Activated CD8-positive, alpha-beta T cell treated with anti-CD3 and anti-CD28 coated beads for 36 hours (primary cell): ENCODE data around the gene HLF. TPM values are rescaled to one million over a fixed set of nuclear protein-coding genes. Genes with fewer than 3 reads are reported as not detected.

ENCODE experiments used
- ATAC-seq: fragments of 200-7000 bp; cut with Tn5 transposase; one replicate; pipeline ENCODE4 v1.10.0; 2021; ENCODE audit warnings: mild to moderate bottlenecking, moderate library complexity
- CTCF ChIA-PET: fragments of 350-600 bp; sonication (Branson Sonifier 250); formaldehyde crosslinking; loops from one replicate; lab custom pipeline; 2021; ENCODE audit warnings: antibody characterized with exemption; lab: Charles Lee
- POLR2A ChIA-PET: fragments of 350-600 bp; sonication (Branson Sonifier 250); formaldehyde crosslinking; loops from one replicate; lab custom pipeline; 2021; ENCODE audit warnings: antibody characterized with exemption; lab: Charles Lee
- DNase-seq: peaks from one replicate; pipeline ENCODE4 v3.0.0-alpha.2; 2020
- H3K27ac Mint-ChIP-seq: one replicate; pipeline ENCODE4 v1.8.0; 2021; ENCODE audit warnings: mild to moderate bottlenecking, mixed read lengths
- H3K27me3 Mint-ChIP-seq: one replicate; pipeline ENCODE4 v1.8.0; 2021; ENCODE audit warnings: mixed read lengths
- H3K36me3 Mint-ChIP-seq: one replicate; pipeline ENCODE4 v1.8.0; 2021; ENCODE audit warnings: low read depth, mixed read lengths
- H3K4me1 Mint-ChIP-seq: one replicate; pipeline ENCODE4 v1.8.0; 2021; ENCODE audit warnings: low read depth, mixed read lengths
- H3K4me3 Mint-ChIP-seq: one replicate; pipeline ENCODE4 v1.8.0; 2021; ENCODE audit warnings: mild to moderate bottlenecking, moderate library complexity, mixed read lengths
- H3K9me3 Mint-ChIP-seq: one replicate; pipeline ENCODE4 v1.8.0; 2021; ENCODE audit warnings: mixed read lengths
- CTCF ChIP-seq: fragments of 200-600 bp; IDR thresholded peaks from one replicate; pipeline ENCODE4 v1.8.0; 2022; ENCODE audit warnings: antibody characterized with exemption, mild to moderate bottlenecking
- intact Hi-C: fragments of 100-400 bp; cut with micrococcal nuclease; formaldehyde crosslinking; loops from one replicate; pipeline ENCODE4 v1.10.0; 2022
- total RNA-seq, 2 experiments: library from RNA; stranded (reverse); gene quantifications; one replicate each; pipeline ENCODE4 v1.2.3, GENCODE V29; 2021

Gene HLF
- total RNA-seq, 2 experiments from 2014 or later, result 0.25 to 0.72 TPM

DNA sequence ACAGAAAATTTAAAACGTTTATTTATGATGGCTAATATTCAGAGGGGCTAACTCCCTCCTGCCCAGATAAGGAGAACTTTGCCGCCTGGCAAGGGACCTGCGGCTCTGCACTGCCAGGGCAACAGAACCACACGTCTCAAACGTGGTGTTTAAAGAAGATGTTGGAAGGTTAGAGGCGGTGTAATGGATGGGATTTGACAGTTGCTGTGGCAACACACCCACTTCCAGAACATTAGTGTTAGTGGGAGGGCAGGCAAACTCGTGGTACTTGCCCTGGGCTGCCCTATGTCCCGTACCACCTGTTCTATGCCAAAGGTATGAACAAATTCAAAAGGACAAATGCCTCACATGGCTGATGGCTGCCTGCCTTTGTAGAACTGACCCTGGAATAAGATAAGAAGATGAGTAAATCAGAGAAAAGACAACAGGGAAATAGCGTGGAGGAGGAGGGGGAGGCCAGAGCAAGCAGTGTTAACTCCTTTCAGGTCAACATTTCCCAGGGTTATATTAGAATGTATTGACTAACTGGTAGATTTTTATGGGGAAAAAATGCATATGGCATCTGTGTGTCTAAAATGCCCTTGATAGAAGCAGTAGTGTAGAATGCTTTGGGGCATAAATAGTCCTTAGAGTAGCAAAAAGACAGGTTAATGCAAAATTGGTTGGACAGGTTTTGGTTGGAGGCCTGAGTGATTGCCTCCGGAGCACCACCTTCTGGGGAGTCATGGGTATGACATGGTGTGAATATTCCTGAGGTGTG, 30.8 kb downstream of the HLF start:
- H3K27ac Mint-ChIP-seq, result no peak overlapping the region
- no peaks in the 10 kb centered on the region for H3K4me1 Mint-ChIP-seq
- ChIA-PET POLR2A (no interaction called here), CTCF (interaction anchor here (0.7 to 2.6 kb wide), 14 partner anchors 10 to 310 kb away, joined by 3 to 21 read pairs (median 4); partner anchors contain the start of gene HLF)
- intact Hi-C loops, result loop anchor here (2.0 kb wide), 1 partner anchor 303 kb away; no protein-coding TSS in a partner anchor
- H3K36me3 Mint-ChIP-seq, result no peaks in the 10 kb centered on the region
- no peak overlapping the region for H3K4me3 Mint-ChIP-seq
- H3K9me3 Mint-ChIP-seq, result no peaks in the 10 kb centered on the region
- ATAC-seq (peak; percentile 88), DNase-seq (peak; percentile 62)
- TF ChIP-seq CTCF, result peak; percentile 86
- H3K27me3 Mint-ChIP-seq, result no peaks in the 10 kb centered on the region

- no peak for ATAC-seq
- H3K27me3 Mint-ChIP-seq, result no peaks in the 10 kb centered on the region
- no peaks in the 10 kb centered on the region for H3K36me3 Mint-ChIP-seq
Observed at GRCh38 chr17:55296171-55296695, 31.5 kb downstream of the HLF start.

GRCh38 chr17:55296699-55297098, 31.9 kb downstream of the HLF start:
- no peak for ATAC-seq
- ChIA-PET CTCF (interaction anchor here (0.7 to 2.2 kb wide), 10 partner anchors 11 to 311 kb away, joined by 3 to 21 read pairs (median 4); partner anchors contain the start of gene HLF), POLR2A (interaction anchor here (0.6 kb wide), 1 partner anchor 26 kb away, joined by 3 read pairs; no protein-coding TSS in a partner anchor)
- TF ChIP-seq CTCF, result no peak
- Mint-ChIP-seq H3K27me3 (no peaks in the 10 kb centered on the region), H3K4me1 (no peaks in the 10 kb centered on the region), H3K9me3 (no peaks in the 10 kb centered on the region), H3K27ac (no peak overlapping the region), H3K36me3 (no peaks in the 10 kb centered on the region), H3K4me3 (no peak overlapping the region)
- intact Hi-C loops, result no loop called here
- DNase-seq, result no peak

More at GRCh38 chr17:55296171-55296695, 31.5 kb downstream of the HLF start:
- no peaks in the 10 kb centered on the region for H3K4me1 Mint-ChIP-seq
- no peak for TF ChIP-seq CTCF
- CTCF ChIA-PET, result interaction anchor here (0.7 to 2.2 kb wide), 9 partner anchors 11 to 310 kb away, joined by 3 to 21 read pairs (median 4); partner anchors contain the start of gene HLF
- no peaks in the 10 kb centered on the region for H3K9me3 Mint-ChIP-seq
- H3K27ac Mint-ChIP-seq, result no peak overlapping the region
- intact Hi-C loops, result no loop called here
- no peak overlapping the region for H3K4me3 Mint-ChIP-seq
- no peak for DNase-seq
- POLR2A ChIA-PET, result interaction anchor here (0.6 kb wide), 1 partner anchor 26 kb away, joined by 3 read pairs; no protein-coding TSS in a partner anchor

GRCh38 chr17:55298111-55298730, 33.5 kb downstream of the HLF start:
- no peak overlapping the region for H3K4me3 Mint-ChIP-seq
- POLR2A ChIA-PET, result no interaction called here
- DNase-seq, result no peak
- H3K4me1 Mint-ChIP-seq, result no peaks in the 10 kb centered on the region
- intact Hi-C loops, result no loop called here
- no peaks in the 10 kb centered on the region for H3K36me3 Mint-ChIP-seq
- CTCF ChIA-PET, result interaction anchor here (1.4 to 2.0 kb wide), 4 partner anchors 16 to 305 kb away, joined by 3 to 7 read pairs (median 4); no protein-coding TSS in a partner anchor
- no peaks in the 10 kb centered on the region for H3K9me3 Mint-ChIP-seq
- TF ChIP-seq CTCF, result no peak
- H3K27ac Mint-ChIP-seq, result no peak overlapping the region
- no peak for ATAC-seq
- no peaks in the 10 kb centered on the region for H3K27me3 Mint-ChIP-seq
